Retina (tissue), 1 donor: ENCODE measurements around the gene DUSP6.

Source experiments
- DNase-seq: peaks from one replicate; pipeline ENCODE4 v3.0.0-alpha.2; 2016

Gene DUSP6

GRCh38 chr12:89373763-89374572 is 21.7 kb upstream of the DUSP6 start:
- DNase-seq, result no peak

GRCh38 chr12:89372584-89373370 is 20.5 kb upstream of the DUSP6 start:
- no peak for DNase-seq

GRCh38 chr12:89370850-89371249 is 18.5 kb upstream of the DUSP6 start:
- no peak for DNase-seq

GRCh38 chr12:89370421-89370831 is 18.1 kb upstream of the DUSP6 start:
- DNase-seq, result no peak

- DNase-seq, result no peak
Observed at GRCh38 chr12:89369166-89369565, 16.9 kb upstream of the DUSP6 start.

- DNase-seq, result no peak
Observed at GRCh38 chr12:89368391-89368790, 16.1 kb upstream of the DUSP6 start.

- DNase-seq, result no peak
Observed at GRCh38 chr12:89366676-89367364, 14.5 kb upstream of the DUSP6 start.

- DNase-seq, result no peak
Observed at GRCh38 chr12:89364631-89365030, 12.3 kb upstream of the DUSP6 start.

- no peak for DNase-seq
Observed at GRCh38 chr12:89364058-89364457, 11.8 kb upstream of the DUSP6 start.

GRCh38 chr12:89363582-89363981 is 11.3 kb upstream of the DUSP6 start:
- no peak for DNase-seq

GRCh38 chr12:89363084-89363483 is 10.8 kb upstream of the DUSP6 start:
- DNase-seq, result no peak

- DNase-seq, result no peak
Observed at GRCh38 chr12:89359615-89360014, 7.3 kb upstream of the DUSP6 start.

GRCh38 chr12:89358805-89359204 is 6.5 kb upstream of the DUSP6 start:
- DNase-seq, result no peak

GRCh38 chr12:89357297-89357730 is 5.0 kb upstream of the DUSP6 start:
- DNase-seq, result peak; percentile 17

- DNase-seq, result no peak
Observed at GRCh38 chr12:89356069-89356665, 3.9 kb upstream of the DUSP6 start.

- peak; percentile 53 for DNase-seq
Observed at GRCh38 chr12:89355243-89356068, 3.2 kb upstream of the DUSP6 start.

GRCh38 chr12:89354612-89355067 is 2.3 kb upstream of the DUSP6 start:
- no peak for DNase-seq

GRCh38 chr12:89353823-89354611 is 1.7 kb upstream of the DUSP6 start:
- DNase-seq, result peak; percentile 87

- peak; percentile 94 for DNase-seq
Observed at GRCh38 chr12:89353188-89353822, 1.0 kb upstream of the DUSP6 start.

- no peak for DNase-seq
Observed at GRCh38 chr12:89352242-89352491, 134 bp downstream of the DUSP6 start.
